HepG2 (cell line): ENCODE data around the gene C1QTNF1. TPM values are rescaled to one million over a fixed set of nuclear protein-coding genes. Genes with fewer than 3 reads are reported as not detected.

Experiments used
- ATAC-seq: fragments of 200-7000 bp; cut with Tn5 transposase; 3 replicates; pipeline ENCODE4 v1.9.1; 2020; ENCODE audit warnings: mild to moderate bottlenecking, moderate library complexity
- BruUV-seq: library from RNA; stranded (reverse); fragments of 400-500 nt; replicated peaks from 2 replicates; lab custom pipeline; 2021; lab: Mats Ljungman, UMichigan
- CTCF ChIA-PET: fragments of 300-600 bp; formaldehyde crosslinking; extraction: SDS; loops from one replicate; lab custom pipeline; 2021; ENCODE audit warnings: low total read pairs, inconsistent platforms, low intra/inter-chr PET ratio; lab: Yijun Ruan, JAX
- POLR2A ChIA-PET: fragments of 350-600 bp; sonication (Branson Sonifier 250); formaldehyde crosslinking; loops from one replicate; lab custom pipeline; 2020; ENCODE audit warnings: antibody characterized with exemption, inconsistent platforms; lab: Yijun Ruan, JAX
- DNase-seq: peaks from one replicate; pipeline ENCODE4 v3.0.0-alpha.2; 2015; ENCODE audit warnings: low spot score
- FAIRE-seq: peaks from 3 replicates; lab custom pipeline; 2011; peaks lifted over from hg19 to GRCh38; lab: Jason Lieb, UNC
- H2AFZ ChIP-seq: one replicate; pipeline ENCODE4 v1.6.1; 2011; ENCODE audit warnings: low read length, inconsistent platforms
- H3K27ac ChIP-seq: fragments of 300-600 bp; 3 replicates; pipeline ENCODE4 v1.8.0; 2011; ENCODE audit warnings: mixed run types, mild to moderate bottlenecking, mixed read lengths, low read length, inconsistent platforms; ENCODE audit not compliant: insufficient read depth; ENCODE audit errors: extremely low read length
- H3K27me3 ChIP-seq, 2 experiments: fragments of 200-600 bp in 1 of 2; 2 replicates in 1 of 2; 3 replicates in 1 of 2; pipeline versions ENCODE4 v1.6.0 to v1.8.0; 2011; ENCODE audit warnings: low read length in 2 of 2, mild to moderate bottlenecking in 2 of 2, moderate library complexity in 2 of 2, inconsistent platforms in 1 of 2; ENCODE audit not compliant: insufficient read depth in 2 of 2, control insufficient read depth in 1 of 2
- H3K36me3 ChIP-seq, 2 experiments: fragments of 200-600 bp in 1 of 2; replicated peaks in 1 of 2; 2 replicates in 1 of 2; 3 replicates in 1 of 2; pipeline versions ENCODE4 v1.5.1 to v1.8.0; 2011; ENCODE audit warnings: low read length in 2 of 2, inconsistent platforms in 1 of 2; ENCODE audit not compliant: insufficient read depth in 2 of 2, control insufficient read depth in 1 of 2
- H3K4me1 ChIP-seq: 2 replicates; pipeline ENCODE4 v1.5.1; 2012; ENCODE audit warnings: low read length, inconsistent platforms; ENCODE audit not compliant: insufficient read depth
- H3K4me2 ChIP-seq: 2 replicates; pipeline ENCODE4 v1.6.0; 2011; ENCODE audit warnings: low read depth, low read length, inconsistent platforms
- H3K4me3 ChIP-seq, 3 experiments: fragments of 200-600 bp in 1 of 3; sonication (generic), shearing (Covaris generic) in 1 of 3; replicated peaks in 1 of 3; 2 replicates each; pipeline ENCODE4 v1.5.1; 2011 to 2016; ENCODE audit warnings: low read length in 3 of 3, inconsistent platforms in 2 of 3, low read depth in 2 of 3, mild to moderate bottlenecking in 2 of 3, control low read depth in 1 of 3, mixed read lengths in 1 of 3; ENCODE audit not compliant: insufficient read depth in 1 of 3
- H3K79me2 ChIP-seq: one replicate; pipeline ENCODE4 v1.6.1; 2011; ENCODE audit warnings: low read length, inconsistent platforms; ENCODE audit not compliant: insufficient read depth
- H3K9ac ChIP-seq: 2 replicates; pipeline ENCODE4 v1.6.0; 2011; ENCODE audit warnings: mild to moderate bottlenecking, low read depth, low read length, inconsistent platforms; ENCODE audit not compliant: insufficient read depth
- H3K9me3 ChIP-seq: 2 replicates; pipeline ENCODE4 v1.5.1; 2012; ENCODE audit warnings: mild to moderate bottlenecking, low read length
- H4K20me1 ChIP-seq: 2 replicates; pipeline ENCODE4 v1.6.0; 2011; ENCODE audit warnings: inconsistent platforms, mild to moderate bottlenecking, low read length, moderate library complexity; ENCODE audit not compliant: insufficient read depth
- CBX2 ChIP-seq, 2 experiments: fragments of 200-600 bp in 1 of 2; sonication (generic); formaldehyde crosslinking in 1 of 2; IDR thresholded peaks; 2 replicates each; pipeline versions ENCODE4 v1.7.0 to v1.8.1; 2018 to 2022; ENCODE audit warnings: low read depth in 2 of 2, low read length in 1 of 2, mild to moderate bottlenecking in 1 of 2, missing genetic modification reagents in 1 of 2
- DPF2 ChIP-seq: sonication (generic); formaldehyde crosslinking; IDR thresholded peaks from 2 replicates; pipeline ENCODE4 v1.4.0; 2020; ENCODE audit warnings: mild to moderate bottlenecking, low read depth, missing genetic modification reagents, borderline replicate concordance
- HOXD1 ChIP-seq: sonication (generic); formaldehyde crosslinking; IDR thresholded peaks from 2 replicates; pipeline ENCODE4 v1.5.0; 2020; ENCODE audit warnings: missing genetic modification reagents
- NPAS2 ChIP-seq: sonication (generic); formaldehyde crosslinking; IDR thresholded peaks from 2 replicates; pipeline ENCODE4 v1.8.0; 2022; ENCODE audit warnings: mild to moderate bottlenecking, missing genetic modification reagents, borderline replicate concordance
- NR2F2 ChIP-seq: IDR thresholded peaks from 2 replicates; pipeline ENCODE4 v1.6.1; 2012; ENCODE audit warnings: low read depth, inconsistent platforms, borderline replicate concordance
- SIN3B ChIP-seq: fragments of 150-350 bp; IDR thresholded peaks from 2 replicates; pipeline ENCODE4 v1.6.1; 2014; ENCODE audit warnings: low read length
- SOX6 ChIP-seq, 2 experiments: fragments of 450-650 bp in 1 of 2; sonication (generic) in 1 of 2; formaldehyde crosslinking in 1 of 2; IDR thresholded peaks; 2 replicates each; pipeline versions ENCODE4 v1.4.0 to v1.6.1; 2017 to 2020; ENCODE audit warnings: antibody characterized with exemption in 1 of 2, mild to moderate bottlenecking in 1 of 2, missing genetic modification reagents in 1 of 2
- SP1 ChIP-seq, 2 experiments: fragments of 450-650 bp in 1 of 2; sonication (generic) in 1 of 2; formaldehyde crosslinking in 1 of 2; IDR thresholded peaks; 2 replicates each; pipeline versions ENCODE4 v1.4.0 to v1.6.1; 2016 to 2020; ENCODE audit warnings: missing genetic modification reagents in 1 of 2
- TP53 ChIP-seq: sonication (generic); formaldehyde crosslinking; conservative IDR thresholded peaks from 2 replicates; pipeline ENCODE4 v1.4.0; 2020; ENCODE audit warnings: missing genetic modification reagents
- WGBS: methylation state at CpG from one replicate; pipeline ENCODE4 v1.1.6; 2017; ENCODE audit warnings: low lambda C conversion rate; 5-methylcytosine and 5-hydroxymethylcytosine counted together
- in situ Hi-C: cut with HindIII; loops from 2 replicates; pipeline ENCODE4 v1.10.0; 2017; ENCODE audit warnings: low pct_unique_long_range_greater_than_20kb; ENCODE audit not compliant: extremely low pct_ligation_motif_present
- intact Hi-C: fragments of 100-400 bp; cut with micrococcal nuclease; formaldehyde crosslinking; loops from one replicate; pipeline ENCODE4 v1.10.0; 2022; ENCODE audit not compliant: unreplicated experiment
- polyA plus RNA-seq, 8 experiments: library from polyadenylated mRNA; depleted of rRNA in 3 of 8; stranded (reverse) in 7 of 8; unstranded in 1 of 8; fragments of >200 nt; fragmentation: Illumina TruSeq in 4 of 8; extraction: Trizol in 4 of 8; gene quantifications; 2 replicates each; pipeline versions ENCODE4 v1.2.1 to v1.2.3, GENCODE V29; 2011 to 2016; ENCODE audit warnings: low read depth in 4 of 8, missing spikeins in 1 of 8, mixed read lengths in 1 of 8; ENCODE audit not compliant: insufficient read depth in 1 of 8
- total RNA-seq, 5 experiments: library from RNA; depleted of rRNA; stranded (reverse); fragments of >200 nt; fragmentation: Illumina TruSeq; extraction: Trizol; gene quantifications; 2 replicates each; pipeline ENCODE4 v1.2.3, GENCODE V29; 2016; ENCODE audit warnings: low read depth in 1 of 5
- TF ChIP-seq, protein P1 (sequence below): IDR thresholded peaks from 2 replicates; pipeline ENCODE4 v1.6.1; 2012; ENCODE audit warnings: low read depth, low read length, improper control_type of control experiment
- TF ChIP-seq, protein P2 (sequence below): sonication (generic); formaldehyde crosslinking; conservative IDR thresholded peaks from 2 replicates; pipeline ENCODE4 v1.8.1; 2023; ENCODE audit warnings: missing genetic modification reagents

Gene C1QTNF1
- total and polyA plus RNA-seq, 2 of the 13 experiments (the other 11 are each of a cell fraction or from before 2014, with no cell fraction given) = 0.18 to 0.86 TPM

DNA sequence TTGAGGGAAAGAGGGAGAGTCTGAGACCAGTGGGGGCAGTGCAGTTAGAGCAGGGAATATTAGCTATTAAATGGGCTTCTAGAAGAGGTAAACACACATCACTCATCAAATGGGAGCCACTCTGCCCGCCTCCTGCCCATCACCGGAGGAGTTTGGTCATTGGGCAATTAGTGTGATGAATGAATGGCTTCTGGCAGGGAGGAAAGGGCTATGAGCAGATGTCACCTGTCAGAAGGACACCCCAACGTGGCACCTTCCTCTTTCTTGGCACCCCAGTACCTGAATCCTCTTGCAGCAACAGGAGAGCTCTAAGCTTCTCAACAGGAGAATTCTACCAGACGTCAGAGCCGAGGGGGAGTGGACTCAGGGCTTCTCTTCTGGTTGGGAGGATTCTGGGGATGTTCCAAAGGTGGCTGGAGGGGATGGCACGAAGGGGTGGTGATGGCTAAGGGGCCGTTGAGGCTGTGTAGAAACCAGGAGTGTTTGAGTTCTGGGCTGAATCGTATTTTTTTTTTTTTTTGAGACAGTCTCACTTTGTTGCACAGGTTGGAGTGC, 11.0 kb downstream of the C1QTNF1 start:
- ChIA-PET CTCF (no interaction called here), POLR2A (interaction anchor here (8.8 kb wide), 1 partner anchor 8 kb away, joined by 127 read pairs; no protein-coding TSS in a partner anchor)
- Histone ChIP-seq H3K27me3 (peaks cover 10 to 50% of the 10 kb centered on the region in 2 experiments; a peak in 4 of 5 replicates), H4K20me1 (no peaks in the 10 kb centered on the region), H3K9me3 (no peaks in the 10 kb centered on the region), H3K36me3 (no peaks in the 10 kb centered on the region), H3K9ac (no peak overlapping the region), H3K4me1 (peaks cover 28% of the 10 kb centered on the region), H3K4me3 (no peak overlapping the region), H3K27ac (no peak overlapping the region), H2AFZ (no peak overlapping the region), H3K79me2 (no peaks in the 10 kb centered on the region), H3K4me2 (no peak overlapping the region)
- no peak for TF ChIP-seq TP53
- no peak for TF ChIP-seq CBX2 (IDR thresholded peaks at IDR 0.05; ENCODE audit: low read depth, low read length)
- no peak for TF ChIP-seq CBX2 (CRISPR knock-in tag; IDR thresholded peaks at IDR 0.05; ENCODE audit: low read depth)
- TF ChIP-seq, protein P1, sequence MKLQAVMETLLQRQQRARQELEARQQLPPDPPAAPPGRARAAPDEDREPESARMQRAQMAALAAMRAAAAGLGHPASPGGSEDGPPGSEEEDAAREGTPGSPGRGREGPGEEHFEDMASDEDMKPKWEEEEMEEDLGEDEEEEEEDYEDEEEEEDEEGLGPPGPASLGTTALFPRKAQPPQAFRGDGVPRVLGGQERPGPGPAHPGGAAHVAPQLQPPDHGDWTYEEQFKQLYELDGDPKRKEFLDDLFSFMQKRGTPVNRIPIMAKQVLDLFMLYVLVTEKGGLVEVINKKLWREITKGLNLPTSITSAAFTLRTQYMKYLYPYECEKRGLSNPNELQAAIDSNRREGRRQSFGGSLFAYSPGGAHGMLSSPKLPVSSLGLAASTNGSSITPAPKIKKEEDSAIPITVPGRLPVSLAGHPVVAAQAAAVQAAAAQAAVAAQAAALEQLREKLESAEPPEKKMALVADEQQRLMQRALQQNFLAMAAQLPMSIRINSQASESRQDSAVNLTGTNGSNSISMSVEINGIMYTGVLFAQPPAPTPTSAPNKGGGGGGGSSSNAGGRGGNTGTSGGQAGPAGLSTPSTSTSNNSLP = no peak
- TF ChIP-seq NR2F2 = no peak
- TF ChIP-seq DPF2 (CRISPR knock-in tag) = no peak
- TF ChIP-seq SP1 (IDR thresholded peaks at IDR 0.05) = no peak
- TF ChIP-seq SP1 (CRISPR knock-in tag; IDR thresholded peaks at IDR 0.05) = no peak
- no peak for TF ChIP-seq SIN3B
- TF ChIP-seq, protein P2, sequence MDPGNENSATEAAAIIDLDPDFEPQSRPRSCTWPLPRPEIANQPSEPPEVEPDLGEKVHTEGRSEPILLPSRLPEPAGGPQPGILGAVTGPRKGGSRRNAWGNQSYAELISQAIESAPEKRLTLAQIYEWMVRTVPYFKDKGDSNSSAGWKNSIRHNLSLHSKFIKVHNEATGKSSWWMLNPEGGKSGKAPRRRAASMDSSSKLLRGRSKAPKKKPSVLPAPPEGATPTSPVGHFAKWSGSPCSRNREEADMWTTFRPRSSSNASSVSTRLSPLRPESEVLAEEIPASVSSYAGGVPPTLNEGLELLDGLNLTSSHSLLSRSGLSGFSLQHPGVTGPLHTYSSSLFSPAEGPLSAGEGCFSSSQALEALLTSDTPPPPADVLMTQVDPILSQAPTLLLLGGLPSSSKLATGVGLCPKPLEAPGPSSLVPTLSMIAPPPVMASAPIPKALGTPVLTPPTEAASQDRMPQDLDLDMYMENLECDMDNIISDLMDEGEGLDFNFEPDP (CRISPR knock-in tag) = no peak
- TF ChIP-seq HOXD1 (CRISPR knock-in tag) = no peak
- no peak for TF ChIP-seq NPAS2 (CRISPR knock-in tag)
- TF ChIP-seq SOX6 (IDR thresholded peaks at IDR 0.05) = no peak
- TF ChIP-seq SOX6 (CRISPR knock-in tag; IDR thresholded peaks at IDR 0.05) = no peak
- no peak for DNase-seq
- WGBS = 29% methylated on average over 8 of the region's 8 CpGs
- no TSS peak for BruUV-seq
- no peak for FAIRE-seq
- intact Hi-C loops = no loop called here
- ATAC-seq = no peak
- in situ Hi-C loops = no loop called here
